C4-2B (cell line): Measurements from ENCODE around the gene MRAS.

Experiments used
- ZFX ChIP-seq: fragments of 450-650 bp; IDR thresholded peaks from 2 replicates; pipeline ENCODE4 v1.6.1; 2017
- TF ChIP-seq, protein P1 (sequence below): fragments of 450-650 bp; conservative IDR thresholded peaks from 2 replicates; pipeline ENCODE4 v1.5.1; 2017; ENCODE audit warnings: mild to moderate bottlenecking

DNA sequence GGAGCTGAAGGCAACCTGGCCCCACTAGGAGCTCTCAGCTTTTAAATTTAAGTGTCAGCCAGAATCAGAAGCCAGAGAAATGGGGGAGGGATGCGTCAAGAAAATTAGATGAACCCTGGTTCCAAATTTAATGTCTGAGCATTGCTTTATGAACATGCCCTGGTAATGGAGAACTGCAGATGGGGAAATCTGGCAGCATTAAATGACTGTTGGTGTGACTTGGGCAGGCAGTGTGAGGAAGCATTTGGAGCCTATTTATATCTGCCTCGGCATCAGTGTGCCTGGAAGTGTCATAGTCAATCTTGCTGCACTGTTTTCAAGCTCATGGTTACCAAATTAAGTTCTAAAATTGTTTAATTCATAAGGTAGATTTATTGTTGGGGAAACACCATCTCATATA lies 47.7 kb upstream of the MRAS start:
- TF ChIP-seq, protein P1, sequence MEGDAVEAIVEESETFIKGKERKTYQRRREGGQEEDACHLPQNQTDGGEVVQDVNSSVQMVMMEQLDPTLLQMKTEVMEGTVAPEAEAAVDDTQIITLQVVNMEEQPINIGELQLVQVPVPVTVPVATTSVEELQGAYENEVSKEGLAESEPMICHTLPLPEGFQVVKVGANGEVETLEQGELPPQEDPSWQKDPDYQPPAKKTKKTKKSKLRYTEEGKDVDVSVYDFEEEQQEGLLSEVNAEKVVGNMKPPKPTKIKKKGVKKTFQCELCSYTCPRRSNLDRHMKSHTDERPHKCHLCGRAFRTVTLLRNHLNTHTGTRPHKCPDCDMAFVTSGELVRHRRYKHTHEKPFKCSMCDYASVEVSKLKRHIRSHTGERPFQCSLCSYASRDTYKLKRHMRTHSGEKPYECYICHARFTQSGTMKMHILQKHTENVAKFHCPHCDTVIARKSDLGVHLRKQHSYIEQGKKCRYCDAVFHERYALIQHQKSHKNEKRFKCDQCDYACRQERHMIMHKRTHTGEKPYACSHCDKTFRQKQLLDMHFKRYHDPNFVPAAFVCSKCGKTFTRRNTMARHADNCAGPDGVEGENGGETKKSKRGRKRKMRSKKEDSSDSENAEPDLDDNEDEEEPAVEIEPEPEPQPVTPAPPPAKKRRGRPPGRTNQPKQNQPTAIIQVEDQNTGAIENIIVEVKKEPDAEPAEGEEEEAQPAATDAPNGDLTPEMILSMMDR: no peak
- no peak for TF ChIP-seq ZFX
